Measurements from ENCODE around the gene CSRNP3.

Gene CSRNP3

GRCh38 chr2:165469417-165469816 lies at the start of gene CSRNP3:
TSS of gene CSRNP3 (plus strand) at chr2:165469698. CDS start at chr2:165595066, 125,368 bp downstream.
- no peak for DNase-seq

GRCh38 chr2:165420231-165420630 lies 49.3 kb upstream of the CSRNP3 start:
- no peak for DNase-seq

GRCh38 chr2:165423081-165423480 lies 46.4 kb upstream of the CSRNP3 start:
- DNase-seq = no peak

- no peak for DNase-seq
Observed at GRCh38 chr2:165425556-165425955, 43.9 kb upstream of the CSRNP3 start.

GRCh38 chr2:165427686-165428085 lies 41.8 kb upstream of the CSRNP3 start:
- DNase-seq = no peak

GRCh38 chr2:165428926-165429325 lies 40.6 kb upstream of the CSRNP3 start:
- no peak for DNase-seq

GRCh38 chr2:165431014-165431413 lies 38.5 kb upstream of the CSRNP3 start:
- no peak for DNase-seq

GRCh38 chr2:165432234-165432966 lies 37.1 kb upstream of the CSRNP3 start:
- no peak for DNase-seq

GRCh38 chr2:165434865-165435496 lies 34.5 kb upstream of the CSRNP3 start:
- no peak for DNase-seq

- DNase-seq = no peak
Observed at GRCh38 chr2:165435611-165436010, 33.9 kb upstream of the CSRNP3 start.

- no peak for DNase-seq
Observed at GRCh38 chr2:165436559-165436958, 32.9 kb upstream of the CSRNP3 start.

GRCh38 chr2:165440367-165440766 lies 29.1 kb upstream of the CSRNP3 start:
- no peak for DNase-seq

GRCh38 chr2:165443511-165443910 lies 26.0 kb upstream of the CSRNP3 start:
- DNase-seq = no peak

- no peak for DNase-seq
Observed at GRCh38 chr2:165448406-165448805, 21.1 kb upstream of the CSRNP3 start.

GRCh38 chr2:165450156-165450555 lies 19.3 kb upstream of the CSRNP3 start:
- DNase-seq = no peak

- DNase-seq = no peak
Observed at GRCh38 chr2:165452327-165452726, 17.2 kb upstream of the CSRNP3 start.

- DNase-seq = no peak
Observed at GRCh38 chr2:165453561-165454094, 15.9 kb upstream of the CSRNP3 start.

- DNase-seq = no peak
Observed at GRCh38 chr2:165454905-165455304, 14.6 kb upstream of the CSRNP3 start.

- no peak for DNase-seq
Observed at GRCh38 chr2:165456027-165456426, 13.5 kb upstream of the CSRNP3 start.

GRCh38 chr2:165462443-165462842 lies 7.1 kb upstream of the CSRNP3 start:
- DNase-seq = no peak

- DNase-seq = no peak
Observed at GRCh38 chr2:165466386-165466785, 3.1 kb upstream of the CSRNP3 start.

GRCh38 chr2:165467921-165468320 lies 1.6 kb upstream of the CSRNP3 start:
- DNase-seq = no peak

- no peak for DNase-seq
Observed at GRCh38 chr2:165470361-165470760, 863 bp downstream of the CSRNP3 start.

GRCh38 chr2:165471349-165471950 lies 2.0 kb downstream of the CSRNP3 start:
- no peak for DNase-seq
